ENCODE measurements around the gene AKNA. TPM values are rescaled to one million over a fixed set of nuclear protein-coding genes. Genes with fewer than 3 reads are reported as not detected.
"Not testable (repeated sequence)": the region's sequence is repeated elsewhere in the genome, so short reads cannot be mapped to it uniquely, and the experiment has no call there.

The AKNA gene
- total and polyA plus RNA-seq, 4 donors, result 29.5 to 79.5 (median 48.6) TPM

DNA sequence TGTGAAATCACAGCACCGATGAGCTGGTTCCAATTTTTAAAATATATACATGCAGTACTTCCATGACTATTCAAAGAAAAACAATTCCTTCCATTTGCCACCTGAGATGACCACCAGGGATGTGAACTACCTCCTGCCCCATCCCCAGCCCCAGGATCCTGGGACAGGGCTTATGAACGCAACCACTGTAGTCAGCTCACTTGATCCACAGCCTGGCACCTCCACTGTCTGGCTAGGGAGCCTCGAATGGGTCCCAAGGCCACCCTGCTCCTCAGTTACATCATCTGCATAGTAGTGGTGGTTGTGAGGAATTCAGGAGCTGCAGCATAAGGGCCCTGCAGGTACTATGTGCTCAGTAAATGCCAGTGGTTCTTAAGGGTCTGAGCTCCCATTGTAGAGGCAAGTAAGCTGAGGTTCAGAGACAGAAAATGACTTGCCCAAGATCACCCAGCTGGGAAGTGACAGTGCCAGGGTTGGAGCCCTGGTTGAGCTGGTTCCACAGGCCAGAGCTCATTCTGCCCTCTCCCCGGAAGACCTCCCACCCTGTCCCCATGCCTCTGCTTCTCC is 55.2 kb downstream of the AKNA start:
- H3K4me1 ChIP-seq (ENCODE audit: control insufficient read depth in 5 of 5, insufficient read depth in 5 of 5, low read length in 5 of 5); ATAC-seq (ENCODE audit: insufficient read depth, low FRiP score); H3K4me3 ChIP-seq; H3K27ac ChIP-seq (ENCODE audit: low read depth in 1 of 2, low read length in 1 of 2); DNase-seq; H3K9ac ChIP-seq (ENCODE audit: insufficient read depth in 1 of 2, low read length in 2 of 2); H3K9me3 ChIP-seq (ENCODE audit: control insufficient read depth in 4 of 4, insufficient read depth in 3 of 4, low read length in 3 of 4); H3K27me3 ChIP-seq (ENCODE audit: control insufficient read depth in 3 of 3, insufficient read depth in 3 of 3, low read length in 2 of 3): not testable (repeated sequence)
- H3K36me3 ChIP-seq (ENCODE audit: control insufficient read depth in 4 of 4, insufficient read depth in 4 of 4, low read length in 4 of 4), result peaks cover 0 to 24% (median 9%) of the 10 kb centered on the region in 4 donors
- WGBS, 2 donors, result 81 to 83% methylated on average over 4 of the region's 4 CpGs

DNA sequence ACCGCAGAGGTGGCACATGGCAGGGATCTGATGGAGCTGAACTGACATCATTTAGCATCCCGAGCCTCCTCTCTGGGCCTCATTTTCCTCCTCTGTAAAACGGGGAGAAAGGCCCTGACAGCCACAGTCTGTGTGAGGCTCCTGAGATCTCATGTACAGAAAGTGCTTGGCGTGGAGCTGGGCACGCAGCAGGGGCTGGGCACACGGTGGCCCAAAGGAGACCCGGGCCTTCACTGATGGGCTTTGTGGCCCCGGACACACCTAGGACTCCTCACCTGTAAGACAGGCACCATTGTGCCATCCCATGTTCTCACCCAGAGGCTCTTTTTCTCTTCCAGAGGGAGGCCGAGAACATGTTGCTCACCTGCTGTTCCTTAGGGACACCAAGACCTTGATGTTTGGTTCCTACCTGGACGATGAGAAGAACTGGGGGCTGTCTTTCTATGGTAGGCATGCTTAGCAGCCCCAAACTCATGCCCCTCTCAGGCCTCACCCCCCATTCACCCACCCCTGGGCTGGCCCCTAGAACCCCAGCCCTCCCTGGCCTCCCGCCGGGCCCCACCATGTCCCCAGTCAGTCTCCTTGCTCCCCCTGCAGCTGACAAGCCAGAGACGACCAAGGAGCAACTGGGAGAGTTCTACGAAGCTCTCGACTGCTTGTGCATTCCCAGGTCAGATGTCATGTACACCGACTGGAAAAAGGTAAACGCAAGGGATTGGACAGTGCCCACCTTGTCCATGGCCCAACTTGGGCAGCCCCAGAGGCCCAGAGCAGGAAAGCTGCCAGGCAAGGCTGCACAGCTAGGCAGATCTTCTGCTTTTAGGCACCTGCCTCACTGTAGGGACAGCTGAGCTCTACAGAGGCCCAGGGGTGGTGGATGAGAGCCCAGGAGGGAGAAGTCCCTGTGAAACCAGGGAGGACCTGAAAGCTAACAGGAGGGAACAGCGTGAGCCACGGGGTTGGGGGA is 56.3 kb downstream of the AKNA start:
- H3K27me3 ChIP-seq (ENCODE audit: control insufficient read depth in 3 of 3, insufficient read depth in 3 of 3, low read length in 2 of 3); DNase-seq; H3K4me3 ChIP-seq; H3K27ac ChIP-seq (ENCODE audit: low read depth in 1 of 2, low read length in 1 of 2); H3K9me3 ChIP-seq (ENCODE audit: control insufficient read depth in 4 of 4, insufficient read depth in 3 of 4, low read length in 3 of 4); H3K9ac ChIP-seq (ENCODE audit: insufficient read depth in 1 of 2, low read length in 2 of 2); ATAC-seq (ENCODE audit: insufficient read depth, low FRiP score); H3K4me1 ChIP-seq (ENCODE audit: control insufficient read depth in 5 of 5, insufficient read depth in 5 of 5, low read length in 5 of 5): not testable (repeated sequence)
- 70 to 75% methylated on average over 15 of the region's 19 CpGs for WGBS, 2 donors
- peaks cover 0 to 14% (median 7%) of the 10 kb centered on the region in 4 donors for H3K36me3 ChIP-seq (ENCODE audit: control insufficient read depth in 4 of 4, insufficient read depth in 4 of 4, low read length in 4 of 4)

DNA sequence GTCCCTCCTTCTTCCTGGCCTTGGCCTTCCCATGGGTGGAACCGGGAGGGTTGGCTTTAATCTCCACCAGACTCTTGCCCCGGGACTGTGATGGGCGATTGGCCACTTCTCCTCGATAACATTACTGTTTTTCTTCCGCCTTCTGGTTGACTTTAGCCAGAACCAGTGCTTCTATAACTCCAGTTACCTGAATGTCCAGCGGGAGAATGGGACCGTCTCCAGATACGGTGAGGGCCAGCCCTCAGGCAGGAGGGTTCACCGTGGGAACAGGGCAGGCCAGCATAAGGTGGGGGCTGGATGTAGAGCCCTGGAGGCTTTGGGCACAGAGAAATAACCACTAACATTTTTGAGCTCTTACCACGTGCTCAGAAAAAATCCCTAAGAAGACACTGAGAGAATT is 57.1 kb downstream of the AKNA start:
- Histone ChIP-seq H3K4me3 (no peak overlapping the region), H3K36me3 (ENCODE audit: control insufficient read depth in 4 of 4, insufficient read depth in 4 of 4, low read length in 4 of 4) (peaks cover 0 to 9% (median 6%) of the 10 kb centered on the region in 4 donors), H3K9me3 (ENCODE audit: control insufficient read depth in 4 of 4, insufficient read depth in 3 of 4, low read length in 3 of 4) (no peaks in the 10 kb centered on the region), H3K9ac (ENCODE audit: insufficient read depth in 1 of 2, low read length in 2 of 2) (no peak overlapping the region), H3K27me3 (ENCODE audit: control insufficient read depth in 3 of 3, insufficient read depth in 3 of 3, low read length in 2 of 3) (no peaks in the 10 kb centered on the region), H3K4me1 (ENCODE audit: control insufficient read depth in 5 of 5, insufficient read depth in 5 of 5, low read length in 5 of 5) (peaks cover 0 to 5% (median 1%) of the 10 kb centered on the region in 5 donors), H3K27ac (ENCODE audit: low read depth in 1 of 2, low read length in 1 of 2) (no peak overlapping the region)
- WGBS, 2 donors, result 67 to 81% methylated on average over 10 of the region's 10 CpGs
- TF ChIP-seq, protein P1, sequence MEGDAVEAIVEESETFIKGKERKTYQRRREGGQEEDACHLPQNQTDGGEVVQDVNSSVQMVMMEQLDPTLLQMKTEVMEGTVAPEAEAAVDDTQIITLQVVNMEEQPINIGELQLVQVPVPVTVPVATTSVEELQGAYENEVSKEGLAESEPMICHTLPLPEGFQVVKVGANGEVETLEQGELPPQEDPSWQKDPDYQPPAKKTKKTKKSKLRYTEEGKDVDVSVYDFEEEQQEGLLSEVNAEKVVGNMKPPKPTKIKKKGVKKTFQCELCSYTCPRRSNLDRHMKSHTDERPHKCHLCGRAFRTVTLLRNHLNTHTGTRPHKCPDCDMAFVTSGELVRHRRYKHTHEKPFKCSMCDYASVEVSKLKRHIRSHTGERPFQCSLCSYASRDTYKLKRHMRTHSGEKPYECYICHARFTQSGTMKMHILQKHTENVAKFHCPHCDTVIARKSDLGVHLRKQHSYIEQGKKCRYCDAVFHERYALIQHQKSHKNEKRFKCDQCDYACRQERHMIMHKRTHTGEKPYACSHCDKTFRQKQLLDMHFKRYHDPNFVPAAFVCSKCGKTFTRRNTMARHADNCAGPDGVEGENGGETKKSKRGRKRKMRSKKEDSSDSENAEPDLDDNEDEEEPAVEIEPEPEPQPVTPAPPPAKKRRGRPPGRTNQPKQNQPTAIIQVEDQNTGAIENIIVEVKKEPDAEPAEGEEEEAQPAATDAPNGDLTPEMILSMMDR (IDR thresholded peaks at IDR 0.05; ENCODE audit: control extremely low read depth, extremely low read depth), result no peak
- DNase-seq, result no peak
- no peak for ATAC-seq (ENCODE audit: insufficient read depth, low FRiP score)

DNA sequence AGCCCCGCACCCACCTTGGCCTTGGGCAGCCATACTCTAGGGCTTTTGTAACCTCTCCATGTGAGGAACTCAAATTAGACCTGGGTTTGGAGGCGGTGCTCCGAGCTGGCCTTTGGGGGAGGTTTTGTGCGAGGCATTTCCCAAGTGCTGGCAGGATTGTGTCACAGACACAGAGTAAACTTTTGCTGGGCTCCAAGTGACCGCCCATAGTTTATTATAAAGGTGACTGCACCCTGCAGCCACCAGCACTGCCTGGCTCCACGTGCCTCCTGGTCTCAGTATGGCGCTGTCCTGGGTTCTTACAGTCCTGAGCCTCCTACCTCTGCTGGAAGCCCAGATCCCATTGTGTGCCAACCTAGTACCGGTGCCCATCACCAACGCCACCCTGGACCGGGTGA is 58.2 kb downstream of the AKNA start, which contains the start of gene ORM2:
ORM2 (plus strand) TSS at position 245 of the 398 bp plus-strand sequence; CDS start at position 281, 36 bp downstream.
- H3K4me3 ChIP-seq; H3K9ac ChIP-seq (ENCODE audit: insufficient read depth in 1 of 2, low read length in 2 of 2); H3K4me1 ChIP-seq (ENCODE audit: control insufficient read depth in 5 of 5, insufficient read depth in 5 of 5, low read length in 5 of 5); DNase-seq; H3K27me3 ChIP-seq (ENCODE audit: control insufficient read depth in 3 of 3, insufficient read depth in 3 of 3, low read length in 2 of 3); H3K36me3 ChIP-seq (ENCODE audit: control insufficient read depth in 4 of 4, insufficient read depth in 4 of 4, low read length in 4 of 4); H3K9me3 ChIP-seq (ENCODE audit: control insufficient read depth in 4 of 4, insufficient read depth in 3 of 4, low read length in 3 of 4): not testable (repeated sequence)
- WGBS, 2 donors, result 83% methylated on average over 2 of the region's 10 CpGs; no CpG with 5 or more reads in 1 of the 2 donors
- ATAC-seq (ENCODE audit: insufficient read depth, low FRiP score), result peak; percentile 58
- peak within 1 kb of the TSS in 1 of 2 donors; percentile 47 for H3K27ac ChIP-seq (ENCODE audit: low read depth in 1 of 2, low read length in 1 of 2)

DNA sequence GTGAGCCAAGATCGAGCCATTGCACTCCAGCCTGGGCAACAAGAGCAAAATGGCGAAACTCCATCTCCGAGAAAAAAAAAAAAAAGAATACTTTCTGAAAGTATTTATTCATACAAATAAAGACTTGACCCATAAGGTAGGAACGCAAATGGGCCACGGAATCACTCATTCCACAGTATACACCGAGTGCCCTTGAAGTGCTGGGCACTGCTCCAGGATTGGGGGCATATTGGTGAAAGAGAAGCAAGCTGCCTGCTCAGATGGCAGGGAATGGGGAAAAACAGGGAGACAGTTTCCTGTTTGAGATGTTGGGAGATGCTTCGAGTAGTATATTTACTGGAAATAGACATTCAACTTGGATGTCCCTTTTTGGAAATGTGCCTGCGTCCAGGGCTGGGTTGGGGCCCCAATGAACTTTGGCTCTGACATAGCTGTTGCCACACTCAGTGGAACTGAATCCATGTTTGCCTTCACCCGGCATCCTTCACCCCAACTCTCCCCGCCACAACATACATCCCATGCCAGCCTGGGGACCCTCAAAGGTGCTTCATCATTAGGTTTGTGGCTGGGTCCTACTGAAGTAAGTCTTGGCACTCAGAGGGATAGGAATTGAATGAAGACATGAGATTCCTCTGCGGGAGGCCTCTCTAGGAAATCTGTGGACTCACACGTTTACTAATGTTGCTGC is 58.7 kb downstream of the AKNA start:
- H3K4me1 ChIP-seq (ENCODE audit: control insufficient read depth in 5 of 5, insufficient read depth in 5 of 5, low read length in 5 of 5); H3K9ac ChIP-seq (ENCODE audit: insufficient read depth in 1 of 2, low read length in 2 of 2); H3K4me3 ChIP-seq; H3K9me3 ChIP-seq (ENCODE audit: control insufficient read depth in 4 of 4, insufficient read depth in 3 of 4, low read length in 3 of 4); H3K36me3 ChIP-seq (ENCODE audit: control insufficient read depth in 4 of 4, insufficient read depth in 4 of 4, low read length in 4 of 4); ATAC-seq (ENCODE audit: insufficient read depth, low FRiP score); H3K27me3 ChIP-seq (ENCODE audit: control insufficient read depth in 3 of 3, insufficient read depth in 3 of 3, low read length in 2 of 3): not testable (repeated sequence)
- peak overlapping the region in 1 of 2 donors; percentile 47 for H3K27ac ChIP-seq (ENCODE audit: low read depth in 1 of 2, low read length in 1 of 2)
- WGBS, 2 donors, result 57 to 73% methylated on average over 10 of the region's 12 CpGs
- peak in 2 of 3 donors; percentile 39 to 41 for DNase-seq

DNA sequence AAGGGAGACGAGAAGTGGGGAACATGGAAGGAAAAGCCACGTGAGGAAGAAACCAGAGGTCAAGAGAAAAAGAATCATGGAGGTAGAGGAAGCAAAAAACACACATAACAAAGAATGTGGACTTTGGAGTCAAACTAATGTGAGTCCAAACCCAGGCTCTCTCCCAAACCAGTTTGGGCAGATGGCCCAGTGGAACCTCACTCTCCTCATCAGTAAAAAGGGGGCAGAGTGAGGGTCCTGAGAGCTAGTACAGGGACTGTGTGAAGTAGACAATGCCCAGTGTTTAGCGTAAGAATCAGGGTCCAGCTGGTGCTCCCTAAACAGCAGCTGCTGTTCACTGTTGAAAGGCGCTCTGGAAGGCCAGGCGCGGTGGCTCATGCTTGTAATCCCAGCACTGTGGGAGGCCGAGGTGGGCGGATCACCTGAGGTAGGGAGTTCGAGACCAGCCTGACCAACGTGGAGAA is 59.4 kb downstream of the AKNA start:
- not testable (repeated sequence) for H3K27me3 ChIP-seq (ENCODE audit: control insufficient read depth in 3 of 3, insufficient read depth in 3 of 3, low read length in 2 of 3); H3K36me3 ChIP-seq (ENCODE audit: control insufficient read depth in 4 of 4, insufficient read depth in 4 of 4, low read length in 4 of 4); H3K4me1 ChIP-seq (ENCODE audit: control insufficient read depth in 5 of 5, insufficient read depth in 5 of 5, low read length in 5 of 5); DNase-seq; ATAC-seq (ENCODE audit: insufficient read depth, low FRiP score); H3K27ac ChIP-seq (ENCODE audit: low read depth in 1 of 2, low read length in 1 of 2); H3K4me3 ChIP-seq; H3K9ac ChIP-seq (ENCODE audit: insufficient read depth in 1 of 2, low read length in 2 of 2); H3K9me3 ChIP-seq (ENCODE audit: control insufficient read depth in 4 of 4, insufficient read depth in 3 of 4, low read length in 3 of 4)
- WGBS, 2 donors, result 83 to 91% methylated on average over 10 of the region's 10 CpGs

Data from lung (tissue), 12 donors.